Liver (tissue), 9 donors: ENCODE results near the gene INTS3. TPM values are rescaled to one million over a fixed set of nuclear protein-coding genes. Genes with fewer than 3 reads are reported as not detected.

Source experiments
- DNase-seq: peaks from one replicate; pipeline ENCODE4 v3.0.0-alpha.2; 2017; ENCODE audit warnings: low spot score
- H3K27ac ChIP-seq, 2 donors: one replicate each; pipeline ENCODE4 v1.7.0; 2013; ENCODE audit warnings: inconsistent platforms in 2 of 2, low read length in 2 of 2, control low read depth in 1 of 2, low read depth in 1 of 2, mild to moderate bottlenecking in 1 of 2
- H3K27me3 ChIP-seq, 4 donors: one replicate each; pipeline versions ENCODE4 v1.6.1 to v1.7.0; 2013; ENCODE audit warnings: low read length in 3 of 4, inconsistent platforms in 1 of 4, mild to moderate bottlenecking in 1 of 4, moderate library complexity in 1 of 4; ENCODE audit not compliant: control insufficient read depth in 4 of 4, insufficient read depth in 4 of 4
- H3K36me3 ChIP-seq, 4 donors: one replicate each; pipeline versions ENCODE4 v1.6.1 to v1.7.0; 2013; ENCODE audit warnings: low read length in 3 of 4, mild to moderate bottlenecking in 3 of 4, low read depth in 1 of 4, moderate library complexity in 1 of 4; ENCODE audit not compliant: control insufficient read depth in 4 of 4, insufficient read depth in 3 of 4
- H3K4me1 ChIP-seq, 4 donors: one replicate each; pipeline versions ENCODE4 v1.6.1 to v1.7.0; 2013; ENCODE audit warnings: low read length in 3 of 4, mild to moderate bottlenecking in 3 of 4, moderate library complexity in 1 of 4; ENCODE audit not compliant: control insufficient read depth in 4 of 4, insufficient read depth in 4 of 4
- H3K4me3 ChIP-seq, 3 donors: one replicate each; pipeline versions ENCODE4 v1.6.1 to v1.7.0; 2013; ENCODE audit warnings: low read length in 3 of 3, control low read depth in 1 of 3, low read depth in 1 of 3, mild to moderate bottlenecking in 1 of 3
- H3K9ac ChIP-seq, 2 donors: one replicate each; pipeline ENCODE4 v1.7.0; 2013; ENCODE audit warnings: low read length in 2 of 2, mild to moderate bottlenecking in 2 of 2, moderate library complexity in 2 of 2, control low read depth in 1 of 2, low read depth in 1 of 2
- H3K9me3 ChIP-seq, 4 donors: one replicate each; pipeline versions ENCODE4 v1.6.1 to v1.7.0; 2013; ENCODE audit warnings: low read length in 3 of 4; ENCODE audit not compliant: control insufficient read depth in 4 of 4
- EGR1 ChIP-seq, 2 donors: IDR thresholded peaks; 2 replicates each; pipeline ENCODE4 v1.6.1; 2016 to 2018; ENCODE audit warnings: antibody characterized with exemption in 2 of 2, low read depth in 2 of 2
- FOXA1 ChIP-seq: IDR thresholded peaks from 2 replicates; pipeline ENCODE4 v1.6.1; 2016; ENCODE audit warnings: antibody characterized with exemption
- FOXA2 ChIP-seq: IDR thresholded peaks from 2 replicates; pipeline ENCODE4 v1.6.1; 2016; ENCODE audit warnings: antibody characterized with exemption
- GABPA ChIP-seq, 2 donors: IDR thresholded peaks in 1 of 2; conservative IDR thresholded peaks in 1 of 2; 2 replicates each; pipeline ENCODE4 v1.6.1; 2016; ENCODE audit warnings: antibody characterized with exemption in 2 of 2, mild to moderate bottlenecking in 1 of 2, moderate library complexity in 1 of 2
- HNF4A ChIP-seq, 2 donors: conservative IDR thresholded peaks; 2 replicates each; pipeline ENCODE4 v1.6.1; 2016; ENCODE audit warnings: antibody characterized with exemption in 2 of 2, mild to moderate bottlenecking in 2 of 2
- HNF4G ChIP-seq: IDR thresholded peaks from 2 replicates; pipeline ENCODE4 v1.6.1; 2016; ENCODE audit warnings: antibody characterized with exemption
- JUND ChIP-seq, 2 donors: IDR thresholded peaks; 2 replicates each; pipeline ENCODE4 v1.6.1; 2016; ENCODE audit warnings: antibody characterized with exemption in 2 of 2
- NR2F2 ChIP-seq: IDR thresholded peaks from 2 replicates; pipeline ENCODE4 v1.6.1; 2016; ENCODE audit warnings: antibody characterized with exemption
- RAD21 ChIP-seq, 2 donors: IDR thresholded peaks; 2 replicates each; pipeline ENCODE4 v1.6.1; 2016; ENCODE audit warnings: antibody characterized with exemption in 2 of 2, mild to moderate bottlenecking in 2 of 2
- RXRA ChIP-seq, 2 donors: IDR thresholded peaks; 2 replicates each; pipeline ENCODE4 v1.6.1; 2017 to 2018; ENCODE audit warnings: antibody characterized with exemption in 2 of 2, mild to moderate bottlenecking in 1 of 2
- SP1 ChIP-seq: IDR thresholded peaks from 2 replicates; pipeline ENCODE4 v1.6.1; 2018; ENCODE audit warnings: antibody characterized with exemption, mild to moderate bottlenecking
- TAF1 ChIP-seq: conservative IDR thresholded peaks from 2 replicates; pipeline ENCODE4 v1.6.1; 2016; ENCODE audit warnings: antibody characterized with exemption, mild to moderate bottlenecking
- YY1 ChIP-seq: IDR thresholded peaks from 2 replicates; pipeline ENCODE4 v1.6.1; 2016; ENCODE audit warnings: antibody characterized with exemption, mild to moderate bottlenecking
- WGBS: extraction: QIAGEN DNeasy Blood & Tissue Kit; methylation state at CpG from one replicate; pipeline ENCODE4 v1.1.7; 2013; 5-methylcytosine and 5-hydroxymethylcytosine counted together
- polyA plus RNA-seq, 2 donors: library from polyadenylated mRNA; stranded (reverse) in 1 of 2; unstranded in 1 of 2; fragments of 200-250 nt in 1 of 2; fragments of >200 nt in 1 of 2; fragmentation: Nextera tagmentation in 1 of 2; extraction: Ambion mirVana in 1 of 2; gene quantifications; one replicate each; pipeline versions ENCODE4 v1.2.1 to v1.2.3, GENCODE V29; 2013 to 2015
- total RNA-seq, 2 donors: library from RNA; depleted of rRNA; stranded (reverse); fragments of >200 nt; gene quantifications; one replicate each; pipeline ENCODE4 v1.2.3, GENCODE V29; 2014
- TF ChIP-seq, protein P1 (sequence below): fragments of 150-350 bp; IDR thresholded peaks from 2 replicates; pipeline ENCODE4 v1.5.1; 2017; ENCODE audit warnings: improper control_type of control experiment, low read depth, low read length; ENCODE audit not compliant: missing input control
- TF ChIP-seq, protein P2 (sequence below): IDR thresholded peaks from 2 replicates; pipeline ENCODE4 v1.6.1; 2016; ENCODE audit warnings: antibody characterized with exemption
- TF ChIP-seq, protein P3 (sequence below): IDR thresholded peaks from 2 replicates; pipeline ENCODE4 v1.6.1; 2016; ENCODE audit warnings: antibody characterized with exemption
- TF ChIP-seq, protein P4 (sequence below): IDR thresholded peaks from 2 replicates; pipeline ENCODE4 v1.6.1; 2016; ENCODE audit warnings: antibody characterized with exemption
- donor health status: healthy.
- donor health status: healthy.
- donor health status: healthy.
- donor health status: healthy.
- donor health status: healthy.

Gene INTS3
- total and polyA plus RNA-seq, 4 donors: 9.0 to 26.0 (median 15.2) TPM

DNA sequence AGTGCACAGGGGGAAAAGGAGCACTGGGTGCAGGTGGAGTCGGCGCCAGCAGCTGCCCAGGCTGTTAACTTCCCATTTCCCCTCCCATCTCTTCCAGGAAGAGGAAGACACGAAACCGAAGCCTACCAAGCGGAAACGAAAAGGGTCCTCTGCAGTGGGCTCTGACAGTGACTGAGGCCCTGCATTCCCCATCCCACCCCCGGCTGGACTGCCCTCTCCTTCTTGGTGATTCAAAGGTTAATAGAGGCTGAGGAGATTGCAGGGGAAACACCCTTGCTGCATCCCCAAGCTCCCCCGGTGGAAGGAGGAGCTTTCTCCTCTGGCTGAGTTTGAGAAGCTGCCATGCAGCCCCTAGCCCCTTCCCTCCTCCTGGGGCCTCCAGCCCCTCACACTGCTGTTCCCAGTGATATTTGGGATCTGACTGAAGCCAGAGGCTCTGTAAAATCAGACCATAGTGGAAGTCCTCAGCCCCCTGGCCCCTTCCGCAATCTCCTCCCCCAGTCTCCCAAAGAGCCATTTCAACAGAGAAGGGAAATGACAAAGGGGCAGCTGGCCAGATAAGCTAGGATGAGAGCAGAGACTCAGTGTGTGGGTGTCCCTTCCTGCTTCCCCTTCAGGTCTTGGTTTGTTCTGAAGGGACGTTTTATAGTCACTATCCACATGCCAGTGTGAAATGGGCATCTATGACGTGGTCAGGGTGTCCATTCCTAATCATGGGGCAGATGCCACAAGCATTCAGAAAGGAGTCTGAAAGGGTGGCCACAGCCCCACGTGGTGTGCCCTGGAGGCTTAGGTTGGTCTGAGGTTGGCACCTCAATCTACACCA is 45.5 kb downstream of the INTS3 start (continued):
- TF ChIP-seq, protein P1, sequence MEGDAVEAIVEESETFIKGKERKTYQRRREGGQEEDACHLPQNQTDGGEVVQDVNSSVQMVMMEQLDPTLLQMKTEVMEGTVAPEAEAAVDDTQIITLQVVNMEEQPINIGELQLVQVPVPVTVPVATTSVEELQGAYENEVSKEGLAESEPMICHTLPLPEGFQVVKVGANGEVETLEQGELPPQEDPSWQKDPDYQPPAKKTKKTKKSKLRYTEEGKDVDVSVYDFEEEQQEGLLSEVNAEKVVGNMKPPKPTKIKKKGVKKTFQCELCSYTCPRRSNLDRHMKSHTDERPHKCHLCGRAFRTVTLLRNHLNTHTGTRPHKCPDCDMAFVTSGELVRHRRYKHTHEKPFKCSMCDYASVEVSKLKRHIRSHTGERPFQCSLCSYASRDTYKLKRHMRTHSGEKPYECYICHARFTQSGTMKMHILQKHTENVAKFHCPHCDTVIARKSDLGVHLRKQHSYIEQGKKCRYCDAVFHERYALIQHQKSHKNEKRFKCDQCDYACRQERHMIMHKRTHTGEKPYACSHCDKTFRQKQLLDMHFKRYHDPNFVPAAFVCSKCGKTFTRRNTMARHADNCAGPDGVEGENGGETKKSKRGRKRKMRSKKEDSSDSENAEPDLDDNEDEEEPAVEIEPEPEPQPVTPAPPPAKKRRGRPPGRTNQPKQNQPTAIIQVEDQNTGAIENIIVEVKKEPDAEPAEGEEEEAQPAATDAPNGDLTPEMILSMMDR: no peak
- TF ChIP-seq RAD21 (IDR thresholded peaks at IDR 0.05): no peak
- TF ChIP-seq SP1: no peak
- no peak for TF ChIP-seq NR2F2
- TF ChIP-seq, protein P2, sequence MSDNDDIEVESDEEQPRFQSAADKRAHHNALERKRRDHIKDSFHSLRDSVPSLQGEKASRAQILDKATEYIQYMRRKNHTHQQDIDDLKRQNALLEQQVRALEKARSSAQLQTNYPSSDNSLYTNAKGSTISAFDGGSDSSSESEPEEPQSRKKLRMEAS: no peak
- no peak for TF ChIP-seq HNF4A (conservative IDR thresholded peaks at IDR 0.05)
- no peak for TF ChIP-seq YY1

DNA sequence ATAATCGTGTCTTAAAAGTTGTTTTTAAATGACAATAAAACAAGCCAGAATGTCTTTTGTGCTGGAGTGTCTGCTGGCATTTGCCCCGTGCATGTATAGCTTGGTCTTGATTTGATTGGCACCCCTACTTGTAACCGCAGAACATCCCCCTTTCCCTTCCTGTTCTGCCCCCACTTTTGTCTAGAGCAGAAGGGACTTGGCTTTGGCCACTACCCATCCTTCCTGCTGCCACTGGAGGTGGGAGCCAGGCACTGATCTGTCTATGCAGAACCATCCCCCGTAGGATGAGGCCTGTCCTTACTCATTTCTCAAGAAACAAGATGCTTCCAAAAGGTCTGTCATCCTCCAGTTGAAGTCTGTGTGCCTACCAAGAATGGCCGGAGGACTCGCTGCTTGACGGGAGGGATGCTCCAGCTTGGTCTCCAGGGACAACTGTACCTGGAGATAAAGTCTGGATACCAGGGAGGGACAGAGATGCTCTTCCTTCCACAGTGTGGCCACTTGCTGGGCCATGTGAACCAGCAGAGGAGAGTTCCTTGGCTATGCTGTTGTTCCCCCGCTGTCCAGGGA is 46.3 kb downstream of the INTS3 start:
- peak overlapping the region; percentile 58 to 83 for H3K27ac ChIP-seq
- H3K4me1 ChIP-seq: peaks cover 31 to 71% (median 45%) of the 10 kb centered on the region in 4 donors
- no peaks in the 10 kb centered on the region for H3K27me3 ChIP-seq
- TF ChIP-seq, protein P2: no peak
- TF ChIP-seq JUND (IDR thresholded peaks at IDR 0.05): no peak
- no peak for TF ChIP-seq RAD21 (IDR thresholded peaks at IDR 0.05)
- TF ChIP-seq, protein P1: no peak
- TF ChIP-seq FOXA2: no peak
- TF ChIP-seq FOXA1: no peak
- TF ChIP-seq, protein P3, sequence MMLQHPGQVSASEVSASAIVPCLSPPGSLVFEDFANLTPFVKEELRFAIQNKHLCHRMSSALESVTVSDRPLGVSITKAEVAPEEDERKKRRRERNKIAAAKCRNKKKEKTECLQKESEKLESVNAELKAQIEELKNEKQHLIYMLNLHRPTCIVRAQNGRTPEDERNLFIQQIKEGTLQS: no peak
- no peak for TF ChIP-seq HNF4G
- no peak for TF ChIP-seq SP1
- TF ChIP-seq YY1: no peak
- no peak for TF ChIP-seq RXRA (IDR thresholded peaks at IDR 0.05)
- TF ChIP-seq, protein P4, sequence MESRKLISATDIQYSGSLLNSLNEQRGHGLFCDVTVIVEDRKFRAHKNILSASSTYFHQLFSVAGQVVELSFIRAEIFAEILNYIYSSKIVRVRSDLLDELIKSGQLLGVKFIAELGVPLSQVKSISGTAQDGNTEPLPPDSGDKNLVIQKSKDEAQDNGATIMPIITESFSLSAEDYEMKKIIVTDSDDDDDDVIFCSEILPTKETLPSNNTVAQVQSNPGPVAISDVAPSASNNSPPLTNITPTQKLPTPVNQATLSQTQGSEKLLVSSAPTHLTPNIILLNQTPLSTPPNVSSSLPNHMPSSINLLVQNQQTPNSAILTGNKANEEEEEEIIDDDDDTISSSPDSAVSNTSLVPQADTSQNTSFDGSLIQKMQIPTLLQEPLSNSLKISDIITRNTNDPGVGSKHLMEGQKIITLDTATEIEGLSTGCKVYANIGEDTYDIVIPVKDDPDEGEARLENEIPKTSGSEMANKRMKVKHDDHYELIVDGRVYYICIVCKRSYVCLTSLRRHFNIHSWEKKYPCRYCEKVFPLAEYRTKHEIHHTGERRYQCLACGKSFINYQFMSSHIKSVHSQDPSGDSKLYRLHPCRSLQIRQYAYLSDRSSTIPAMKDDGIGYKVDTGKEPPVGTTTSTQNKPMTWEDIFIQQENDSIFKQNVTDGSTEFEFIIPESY: no peak
- no peak for TF ChIP-seq GABPA (IDR thresholded peaks at IDR 0.05 in 1 of 2, conservative IDR thresholded peaks at IDR 0.05 in 1 of 2)
- TF ChIP-seq TAF1: no peak
- no peak for TF ChIP-seq EGR1 (IDR thresholded peaks at IDR 0.05; ENCODE audit: low read depth in 2 of 2)
- TF ChIP-seq NR2F2: no peak
- 84% methylated on average over 8 of the region's 8 CpGs for WGBS
- H3K9ac ChIP-seq: no peak overlapping the region
- H3K4me3 ChIP-seq: no peak overlapping the region
- peaks cover 8 to 21% (median 9%) of the 10 kb centered on the region in 4 donors for H3K36me3 ChIP-seq
- DNase-seq: no peak
- H3K9me3 ChIP-seq: no peaks in the 10 kb centered on the region
